ENCODE results near the gene RSPH10B2.
"Not testable (repeated sequence)": the region's sequence is repeated elsewhere in the genome, so short reads cannot be mapped to it uniquely, and the experiment has no call there.

- TF ChIP-seq KAT2B (IDR thresholded peaks at IDR 0.05; ENCODE audit: borderline replicate concordance, low read depth, low read length); KDM1A (CRISPR knock-in tag; IDR thresholded peaks at IDR 0.05): not testable (repeated sequence)
Measured at GRCh38 chr7:6749335-6749734, 4.6 kb upstream of the RSPH10B2 start.

Measured in HepG2 (cell line).